Muscle of leg (tissue), 11 donors: ENCODE data around the gene GM2A. TPM values are rescaled to one million over a fixed set of nuclear protein-coding genes. Genes with fewer than 3 reads are reported as not detected.
"Not testable (repeated sequence)": the region's sequence is repeated elsewhere in the genome, so short reads cannot be mapped to it uniquely, and the experiment has no call there.

Experiments
- DNase-seq: peaks from one replicate; pipeline ENCODE4 v3.0.0; 2013
- H3K27ac ChIP-seq: one replicate; pipeline ENCODE4 v1.5.1; 2013; ENCODE audit warnings: mild to moderate bottlenecking, low read length, control low read depth
- H3K27me3 ChIP-seq: one replicate; pipeline ENCODE4 v1.6.1; 2013; ENCODE audit warnings: low read length; ENCODE audit not compliant: control insufficient read depth, insufficient read depth
- H3K36me3 ChIP-seq: one replicate; pipeline ENCODE4 v1.6.1; 2013; ENCODE audit warnings: low read length; ENCODE audit not compliant: control insufficient read depth, insufficient read depth
- H3K4me1 ChIP-seq: one replicate; pipeline ENCODE4 v1.6.1; 2013; ENCODE audit warnings: low read length; ENCODE audit not compliant: control insufficient read depth, insufficient read depth
- H3K4me3 ChIP-seq: one replicate; pipeline ENCODE4 v1.5.1; 2013; ENCODE audit warnings: low read length, control low read depth
- H3K9me3 ChIP-seq: replicated peaks from 2 replicates; pipeline ENCODE4 v1.6.1; 2013; ENCODE audit warnings: low read depth, low read length; ENCODE audit not compliant: control insufficient read depth
- WGBS: methylation state at CpG from one replicate; pipeline ENCODE4 v1.1.5; 2013; ENCODE audit warnings: missing lambda C conversion rate; ENCODE audit not compliant: insufficient coverage; 5-methylcytosine and 5-hydroxymethylcytosine counted together
- polyA plus RNA-seq, 8 donors: library from polyadenylated mRNA; unstranded; fragments of 120-200 nt; gene quantifications; one replicate each; pipeline versions ENCODE4 v1.2.1 to v1.2.3, GENCODE V29; 2013; ENCODE audit warnings: inconsistent platforms in 1 of 8, low replicate concordance in 1 of 8; ENCODE audit not compliant: insufficient read length in 8 of 8, insufficient read depth in 1 of 8
- total RNA-seq: library from RNA; stranded (reverse); fragments of 120-200 nt; gene quantifications from one replicate; pipeline ENCODE4 v1.2.4, GENCODE V29; 2013

Gene GM2A
- total and polyA plus RNA-seq, 9 donors, result 16.2 to 22.9 (median 19.9) TPM

DNA sequence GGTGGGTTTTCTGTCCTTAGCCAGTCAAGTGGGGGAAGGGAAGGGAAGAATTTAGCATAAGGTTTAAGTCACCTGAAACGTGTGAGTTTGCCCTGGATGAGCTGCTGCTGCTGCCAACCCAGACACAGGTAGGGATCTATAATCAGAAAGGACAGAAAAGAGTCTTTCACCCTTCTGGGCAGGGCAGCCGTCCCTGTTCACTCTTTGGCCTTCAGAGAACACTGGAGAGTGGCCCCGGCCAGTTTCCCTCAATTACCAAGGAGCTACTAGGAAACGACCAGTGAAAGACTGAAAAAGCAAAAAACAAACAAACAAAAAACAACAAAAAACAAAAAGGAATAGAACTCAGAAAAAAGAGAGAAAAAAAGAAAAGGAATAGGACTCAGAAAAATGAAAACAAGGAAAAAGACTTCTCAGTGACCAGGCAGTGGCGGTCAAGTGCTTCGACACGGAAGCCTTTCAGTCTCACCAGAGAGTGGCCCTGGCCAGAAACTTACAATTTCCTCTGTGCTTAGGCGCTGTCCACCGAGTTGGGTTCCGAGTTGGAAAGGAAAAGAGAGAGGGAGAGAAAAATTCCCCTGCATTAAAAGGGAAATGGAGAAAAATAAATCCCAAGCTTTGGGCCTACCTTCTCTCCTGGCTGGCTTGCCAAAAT is 2.5 kb upstream of the GM2A start:
- no peaks in the 10 kb centered on the region for H3K9me3 ChIP-seq

DNA sequence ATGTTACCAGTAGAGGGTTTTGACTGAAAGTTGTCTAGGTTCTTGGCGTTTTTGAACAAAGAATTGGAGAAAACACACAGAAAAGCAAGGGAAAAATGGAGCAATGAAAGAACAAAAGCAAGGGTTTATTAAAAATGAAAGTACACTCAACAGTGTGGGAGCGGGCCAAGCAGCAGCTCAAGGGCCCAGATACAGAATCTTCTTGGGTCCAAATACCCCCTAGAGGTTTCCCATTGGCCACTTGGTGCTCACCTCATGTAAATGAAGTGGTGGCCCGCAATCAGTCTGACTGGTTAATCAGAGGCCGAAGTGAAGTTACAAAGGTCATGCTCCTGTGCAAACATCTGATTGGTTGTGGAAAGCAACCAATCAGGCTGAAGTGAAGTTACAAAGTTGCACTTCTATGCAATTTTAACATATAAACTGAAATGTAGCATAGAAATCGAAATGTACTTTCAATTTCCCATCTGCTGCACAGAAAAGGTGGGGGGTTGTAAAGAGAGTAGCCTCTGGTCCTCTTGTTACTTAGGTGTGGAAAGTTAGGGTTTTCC is 1.9 kb upstream of the GM2A start:
- Histone ChIP-seq H3K36me3 (no peaks in the 10 kb centered on the region), H3K27me3 (no peaks in the 10 kb centered on the region), H3K9me3 (no peaks in the 10 kb centered on the region), H3K27ac (no peak overlapping the region), H3K4me3 (no peak overlapping the region), H3K4me1 (peaks cover 9% of the 10 kb centered on the region)
- no peak for DNase-seq
- WGBS, result 83% methylated on average over 2 of the region's 5 CpGs

More for the DNA sequence above, 2.5 kb upstream of the GM2A start:
- H3K27ac ChIP-seq, result no peak overlapping the region
- H3K27me3 ChIP-seq, result no peaks in the 10 kb centered on the region
- no peak overlapping the region for H3K4me3 ChIP-seq
- peaks cover 9% of the 10 kb centered on the region for H3K4me1 ChIP-seq
- 66% methylated on average over 5 of the region's 10 CpGs for WGBS
- no peaks in the 10 kb centered on the region for H3K36me3 ChIP-seq
- DNase-seq, result peak; percentile 35

DNA sequence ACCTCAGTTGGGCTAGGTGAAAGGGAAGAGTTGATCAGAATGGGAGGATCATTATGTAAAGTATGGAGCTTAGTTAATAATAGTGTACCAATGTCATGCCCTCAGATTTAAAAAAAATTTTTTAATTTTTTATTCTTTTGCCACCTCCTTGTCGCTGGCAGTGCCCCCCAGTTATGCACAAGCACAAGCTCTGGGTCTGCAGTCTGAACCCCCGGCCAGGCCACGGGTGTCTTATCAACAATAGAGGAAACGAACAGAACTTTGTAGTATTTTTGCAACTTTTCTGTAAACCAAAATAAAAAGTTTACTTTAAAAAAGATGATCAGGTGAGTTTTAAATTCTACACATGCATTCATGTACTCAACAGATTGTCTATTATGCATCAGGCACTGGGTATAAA is 1.4 kb upstream of the GM2A start:
- peaks cover 9% of the 10 kb centered on the region for H3K4me1 ChIP-seq
- no peaks in the 10 kb centered on the region for H3K27me3 ChIP-seq
- H3K9me3 ChIP-seq, result no peaks in the 10 kb centered on the region
- H3K36me3 ChIP-seq, result no peaks in the 10 kb centered on the region
- DNase-seq, result no peak
- no peak overlapping the region for H3K27ac ChIP-seq
- no CpG with 5 or more reads among the region's 4 CpGs for WGBS
- no peak overlapping the region for H3K4me3 ChIP-seq

DNA sequence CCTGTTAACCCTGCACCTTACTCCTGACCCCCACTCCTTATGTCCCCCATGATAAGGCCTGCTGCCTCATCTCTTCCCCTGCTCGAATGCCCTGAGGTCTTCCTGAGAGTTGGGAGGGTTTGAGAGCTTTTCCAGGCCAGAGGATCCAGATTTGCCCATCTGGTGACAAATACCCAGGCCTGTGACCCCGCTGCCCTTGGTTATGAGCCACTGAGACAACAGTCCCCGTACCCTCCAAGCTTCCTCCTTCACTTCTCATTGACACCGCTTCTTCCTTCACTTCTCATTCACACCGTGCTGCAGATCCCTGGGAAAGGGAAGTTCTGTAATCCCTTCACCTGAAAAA is 593 bp downstream of the GM2A start:
- peaks cover 9% of the 10 kb centered on the region for H3K4me1 ChIP-seq
- H3K9me3 ChIP-seq, result no peaks in the 10 kb centered on the region
- peak overlapping the region; percentile 74 for H3K27ac ChIP-seq
- WGBS, result 40% methylated on average over 4 of the region's 5 CpGs
- no peaks in the 10 kb centered on the region for H3K27me3 ChIP-seq
- H3K4me3 ChIP-seq, result peak overlapping the region; percentile 76
- no peak for DNase-seq
- H3K36me3 ChIP-seq, result no peaks in the 10 kb centered on the region

DNA sequence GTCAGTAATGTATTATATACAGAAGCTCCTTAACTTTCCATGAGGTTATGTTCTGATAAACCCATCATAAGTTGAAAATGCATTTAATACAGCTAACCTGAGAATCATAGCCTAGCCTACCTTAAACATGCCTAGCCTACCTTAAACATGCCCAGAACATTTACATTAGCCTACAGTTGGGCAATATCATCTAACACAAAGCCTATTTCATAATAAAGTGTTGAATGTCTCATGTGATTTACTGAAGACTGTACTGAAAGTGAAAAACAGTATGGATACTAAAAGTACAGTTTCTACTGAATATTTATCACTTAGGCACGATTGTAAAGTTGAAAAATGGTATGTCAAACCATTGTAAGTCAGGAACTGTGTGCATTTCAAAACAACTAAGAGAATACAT is 1.6 kb downstream of the GM2A start:
- Histone ChIP-seq H3K27ac (no peak overlapping the region), H3K4me3 (no peak overlapping the region), H3K9me3 (no peaks in the 10 kb centered on the region), H3K36me3 (no peaks in the 10 kb centered on the region), H3K4me1 (peaks cover 9% of the 10 kb centered on the region), H3K27me3 (no peaks in the 10 kb centered on the region)
- no CpG with 5 or more reads among the region's 1 CpG for WGBS
- no peak for DNase-seq

DNA sequence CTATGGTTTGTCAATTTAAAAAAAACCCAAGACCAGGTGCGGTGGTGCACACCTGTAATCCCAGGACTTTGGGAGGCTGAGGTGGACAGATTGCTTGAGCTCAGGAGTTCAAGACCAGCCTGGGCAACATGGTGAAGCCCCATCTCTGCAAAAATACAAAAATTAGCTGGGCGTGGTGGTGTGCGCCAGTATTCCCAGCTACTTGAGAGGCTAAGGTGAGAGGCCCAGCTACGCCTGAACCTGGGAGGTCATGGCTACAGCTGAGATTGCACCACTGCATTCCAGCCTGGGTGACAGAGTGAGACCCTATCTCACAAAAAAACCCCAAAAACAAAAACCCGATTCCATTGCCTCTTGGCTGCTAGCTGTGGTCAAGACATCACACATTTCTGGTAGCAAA is 2.0 kb downstream of the GM2A start:
- H3K9me3 ChIP-seq, H3K4me1 ChIP-seq, DNase-seq, H3K36me3 ChIP-seq, H3K4me3 ChIP-seq, H3K27me3 ChIP-seq, H3K27ac ChIP-seq: not testable (repeated sequence)
- 94% methylated on average over 3 of the region's 5 CpGs for WGBS

DNA sequence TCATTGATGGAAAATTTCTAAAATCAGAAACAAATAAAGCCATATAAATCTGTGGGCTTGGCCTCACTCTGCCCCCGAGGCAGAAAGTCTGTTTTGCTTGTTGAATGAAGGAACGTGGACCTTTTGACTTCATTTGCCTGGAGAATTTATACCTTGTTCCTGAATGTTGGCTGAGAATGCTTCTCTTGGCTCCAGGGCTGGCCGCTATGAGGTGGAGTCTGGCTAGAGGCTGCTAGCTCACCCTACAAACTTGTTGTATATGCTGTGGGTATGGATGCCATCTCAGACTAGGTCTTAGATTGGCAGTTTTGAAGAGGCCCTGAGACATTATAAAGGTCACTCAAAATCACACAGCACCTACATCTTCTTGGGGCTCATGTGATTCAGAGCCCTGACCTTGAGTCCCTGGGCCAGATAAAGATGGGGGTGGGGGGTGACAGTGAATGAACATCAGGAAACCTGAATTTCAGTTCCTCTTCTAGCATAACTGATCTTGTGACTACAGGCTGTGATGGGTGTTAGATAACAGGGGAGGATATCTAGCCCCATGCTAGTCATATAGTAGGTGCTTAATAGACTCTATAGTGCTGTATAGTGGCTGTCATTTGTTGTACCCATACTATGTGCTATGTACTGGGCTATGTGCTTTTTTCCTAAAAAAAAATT is 2.8 kb downstream of the GM2A start:
- no peak overlapping the region for H3K27ac ChIP-seq
- 86% methylated on average over 1 of the region's 3 CpGs for WGBS
- H3K9me3 ChIP-seq, result no peaks in the 10 kb centered on the region
- no peaks in the 10 kb centered on the region for H3K27me3 ChIP-seq
- peaks cover 9% of the 10 kb centered on the region for H3K4me1 ChIP-seq
- H3K36me3 ChIP-seq, result no peaks in the 10 kb centered on the region
- no peak for DNase-seq
- no peak overlapping the region for H3K4me3 ChIP-seq

DNA sequence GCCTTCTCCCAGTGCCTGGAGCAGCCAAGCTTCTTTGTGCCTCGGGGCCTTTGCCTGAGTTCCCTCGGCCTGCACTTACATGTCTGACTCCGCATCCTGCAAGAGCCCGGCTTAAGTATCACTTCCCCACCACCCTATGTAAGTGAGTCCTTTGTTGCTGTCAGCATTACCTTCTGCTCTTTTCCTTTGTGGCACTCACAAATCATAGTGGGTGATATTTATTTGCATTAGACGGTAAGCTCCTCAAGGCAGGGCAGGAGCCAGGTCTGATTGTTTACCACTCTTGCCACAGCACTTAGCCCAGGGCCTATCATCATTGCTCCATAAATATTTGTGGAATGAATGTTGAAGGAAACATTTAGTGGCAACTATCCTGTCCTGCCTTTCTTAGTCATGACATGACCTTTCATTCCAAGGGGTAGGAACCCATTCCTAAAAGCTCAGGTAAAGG is 4.8 kb downstream of the GM2A start:
- Histone ChIP-seq H3K27me3 (no peaks in the 10 kb centered on the region), H3K27ac (no peak overlapping the region), H3K9me3 (no peaks in the 10 kb centered on the region), H3K4me3 (no peak overlapping the region), H3K36me3 (no peaks in the 10 kb centered on the region), H3K4me1 (peaks cover 9% of the 10 kb centered on the region)
- DNase-seq, result peak; percentile 40
- WGBS, result 86% methylated on average over 1 of the region's 5 CpGs

DNA sequence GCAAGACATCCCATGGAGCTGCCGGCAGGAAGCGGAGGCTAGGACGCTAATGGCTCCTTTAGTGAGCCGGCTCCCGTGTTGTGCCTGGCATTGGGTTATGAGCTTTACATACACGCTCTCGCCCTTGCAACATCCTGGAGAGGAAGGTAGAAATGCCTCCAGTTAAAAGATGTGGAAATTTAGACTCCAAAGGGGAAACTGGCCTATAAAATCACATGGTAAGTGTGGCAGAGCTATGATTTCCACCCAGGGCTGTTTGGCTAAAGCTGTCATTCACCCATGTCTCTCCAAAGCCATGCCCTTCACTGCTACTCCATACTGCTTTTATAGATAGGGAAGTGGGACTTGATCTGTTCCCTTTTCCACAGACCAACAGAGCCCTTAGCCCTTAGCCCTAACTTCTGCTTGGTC is 5.2 kb downstream of the GM2A start:
- 78% methylated on average over 7 of the region's 7 CpGs for WGBS
- Histone ChIP-seq H3K27ac (no peak overlapping the region), H3K27me3 (no peaks in the 10 kb centered on the region), H3K9me3 (no peaks in the 10 kb centered on the region), H3K4me1 (peaks cover 8% of the 10 kb centered on the region), H3K36me3 (no peaks in the 10 kb centered on the region), H3K4me3 (no peak overlapping the region)
- DNase-seq, result peak; percentile 32

DNA sequence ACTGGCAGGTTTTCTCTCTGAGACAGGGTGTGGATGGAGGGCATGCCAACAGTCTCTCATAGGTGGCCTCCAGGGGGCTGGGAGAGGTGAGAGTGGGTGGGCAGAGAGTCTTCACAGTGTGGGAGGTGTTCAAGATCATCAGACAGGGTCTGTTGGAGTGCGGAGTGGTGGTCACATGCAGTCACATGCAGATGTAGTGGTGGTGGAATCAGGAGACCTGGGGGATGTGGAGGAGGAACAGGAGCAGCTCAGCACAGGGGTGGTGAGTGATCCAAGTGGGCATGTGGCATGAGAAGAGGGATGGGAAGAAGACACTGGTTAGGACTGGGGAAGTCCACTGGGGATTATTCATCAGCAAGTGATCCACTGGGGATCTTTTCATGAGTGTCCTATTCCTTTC is 5.8 kb downstream of the GM2A start:
- Histone ChIP-seq H3K9me3 (no peaks in the 10 kb centered on the region), H3K4me3 (no peak overlapping the region), H3K4me1 (peaks cover 2% of the 10 kb centered on the region), H3K36me3 (no peaks in the 10 kb centered on the region), H3K27ac (no peak overlapping the region), H3K27me3 (no peaks in the 10 kb centered on the region)
- DNase-seq, result no peak
- 60% methylated on average over 1 of the region's 1 CpG for whole genome bisulfite sequencing
